ENCODE results near the gene SERPINA4.
"Not testable (repeated sequence)": the region's sequence is repeated elsewhere in the genome, so short reads cannot be mapped to it uniquely, and the experiment has no call there.

The SERPINA4 gene

DNA sequence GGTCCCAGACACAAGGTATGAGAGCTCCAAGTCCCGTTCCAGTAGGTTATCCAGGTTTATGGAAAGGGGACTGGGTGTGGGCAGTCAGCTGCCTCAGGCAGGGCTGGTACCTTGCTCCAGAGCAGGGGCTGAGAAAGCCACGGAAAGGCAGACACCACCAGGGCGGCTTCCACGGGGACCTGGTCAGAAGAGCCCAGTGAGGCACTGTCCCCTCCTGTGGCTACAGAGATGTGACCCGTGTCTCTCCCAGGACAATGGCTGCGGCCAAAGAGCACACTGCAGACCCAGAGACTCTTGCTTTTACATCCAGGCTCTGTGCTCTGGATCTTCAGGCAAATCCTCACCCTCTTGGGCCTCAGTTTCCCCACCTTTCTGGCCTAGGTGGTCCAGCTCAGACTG is 8.8 kb downstream of the SERPINA4 start:
- DNase-seq: no peak

GRCh38 chr14:94570440-94570839 is 9.2 kb downstream of the SERPINA4 start:
- no peak for DNase-seq

GRCh38 chr14:94571395-94571794 is 10.2 kb downstream of the SERPINA4 start:
- no peak for DNase-seq

DNA sequence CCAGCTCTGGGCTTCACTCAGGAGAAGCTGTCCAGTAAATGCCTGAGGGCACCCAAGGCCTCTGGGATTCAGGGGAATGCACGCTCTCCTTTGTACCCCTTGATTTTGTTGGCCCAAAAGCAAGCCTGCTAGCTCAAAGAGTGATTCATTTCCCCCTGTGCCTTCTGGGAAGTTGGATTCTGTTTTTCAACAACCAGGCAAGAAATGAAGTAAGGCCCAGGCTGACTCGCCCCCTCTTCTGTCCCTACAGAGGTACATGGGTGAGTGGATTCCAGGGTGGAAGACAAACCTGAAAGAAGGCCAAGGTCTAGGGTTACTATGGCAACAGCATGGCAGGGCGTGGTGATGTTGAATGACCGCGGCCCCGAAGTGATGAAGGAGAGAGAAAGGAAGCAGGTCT is 10.7 kb downstream of the SERPINA4 start:
- no peak for DNase-seq

GRCh38 chr14:94572637-94573303 is 11.5 kb downstream of the SERPINA4 start:
- no peak for DNase-seq

DNA sequence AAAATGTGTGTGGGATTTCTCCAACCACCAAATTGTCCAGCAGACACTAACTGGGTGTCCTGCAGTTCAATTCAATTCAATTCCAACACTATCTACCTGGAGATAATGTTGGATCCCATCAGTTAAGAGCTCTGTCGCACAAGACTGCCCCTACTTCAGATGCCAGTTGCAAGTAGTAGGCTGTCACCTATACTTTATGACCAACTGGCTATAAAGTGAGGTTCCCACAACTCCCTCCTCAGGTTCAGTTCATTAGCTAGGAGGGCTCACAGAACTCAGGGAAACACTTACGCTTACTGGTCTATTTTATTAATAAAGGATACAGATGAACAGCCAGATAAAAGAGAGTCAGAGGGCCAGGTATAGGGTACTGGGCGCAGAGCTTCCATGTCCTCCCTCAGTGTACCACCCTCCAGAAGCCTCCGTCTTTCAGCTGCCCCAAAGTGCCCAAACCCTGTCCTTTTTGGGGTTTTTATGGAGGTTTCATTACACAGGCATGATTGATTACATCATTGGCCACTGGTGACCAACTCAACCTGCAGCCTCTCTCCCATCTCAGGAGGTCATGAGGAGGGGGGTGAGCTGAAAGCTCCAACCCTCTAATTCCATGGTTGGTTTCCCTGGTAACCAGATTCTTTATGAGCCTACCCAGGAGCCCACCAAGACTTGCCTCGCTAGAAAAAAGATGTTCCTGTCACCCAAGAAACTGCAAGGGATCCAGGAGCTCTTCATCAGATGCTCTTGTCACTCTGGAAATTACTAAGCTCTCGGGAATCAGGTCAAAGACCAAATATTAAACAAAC is 12.4 kb downstream of the SERPINA4 start:
- DNase-seq: no peak

- no peak for DNase-seq
Measured at GRCh38 chr14:94574336-94574735, 13.1 kb downstream of the SERPINA4 start.

DNA sequence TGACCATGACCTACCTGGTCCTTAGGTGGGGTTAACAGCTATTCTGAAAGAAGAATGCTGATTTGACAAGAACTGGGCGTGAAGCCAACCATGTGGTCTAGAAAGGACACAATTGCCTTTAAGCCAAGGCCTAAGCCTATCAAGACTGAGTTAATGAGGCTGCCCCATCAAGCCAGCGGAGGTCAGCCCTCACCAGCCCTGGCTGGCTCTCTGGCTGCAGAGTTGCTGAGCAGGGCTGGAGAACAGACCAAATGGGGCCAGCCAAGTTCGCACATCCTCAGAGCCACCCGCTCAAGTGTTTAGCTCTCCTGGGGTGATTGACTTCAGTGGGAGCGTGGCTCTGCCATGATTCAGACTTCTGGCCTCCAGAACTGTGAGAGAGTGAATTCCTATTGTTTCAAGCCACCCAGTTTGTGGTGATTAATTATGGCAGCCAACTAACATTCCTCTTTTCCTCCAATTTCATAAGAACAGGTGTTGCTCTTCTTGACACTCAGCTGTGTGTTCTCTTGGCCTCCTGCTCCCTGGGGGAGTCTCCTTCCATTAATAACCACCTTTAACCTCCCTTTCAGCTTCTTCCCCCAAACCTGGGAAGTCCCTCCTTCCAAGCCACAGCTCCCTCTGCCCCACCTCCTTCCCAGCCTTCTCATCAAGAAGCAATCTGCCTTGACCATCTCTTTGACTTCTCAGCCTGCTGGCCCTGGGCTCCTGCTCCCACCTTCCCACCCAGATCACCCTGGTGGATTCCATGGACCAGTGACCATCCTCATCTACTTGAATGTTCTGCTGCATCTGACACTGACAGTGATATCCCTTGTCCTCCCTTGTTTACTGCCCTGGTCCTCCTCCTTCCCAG is 14.7 kb downstream of the SERPINA4 start:
- DNase-seq: no peak

DNA sequence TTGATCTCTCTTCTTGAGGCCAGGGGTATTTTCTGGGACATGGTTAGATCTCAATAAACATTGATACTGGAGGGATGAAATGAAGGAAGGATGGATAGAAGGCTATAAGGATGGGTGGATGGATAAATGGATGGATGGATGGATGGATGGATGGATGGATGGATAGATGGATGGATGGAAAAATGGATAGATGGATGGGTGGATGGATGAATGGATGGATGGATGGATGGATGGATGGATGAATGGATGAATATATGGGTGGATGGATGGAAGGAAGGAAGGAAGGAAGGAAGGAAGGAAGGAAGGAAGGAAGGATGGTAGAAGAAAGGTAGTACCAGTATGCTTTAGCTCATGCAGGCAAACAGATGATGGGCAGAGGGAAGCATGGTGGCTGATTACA is 16.2 kb downstream of the SERPINA4 start:
- DNase-seq: not testable (repeated sequence)

DNA sequence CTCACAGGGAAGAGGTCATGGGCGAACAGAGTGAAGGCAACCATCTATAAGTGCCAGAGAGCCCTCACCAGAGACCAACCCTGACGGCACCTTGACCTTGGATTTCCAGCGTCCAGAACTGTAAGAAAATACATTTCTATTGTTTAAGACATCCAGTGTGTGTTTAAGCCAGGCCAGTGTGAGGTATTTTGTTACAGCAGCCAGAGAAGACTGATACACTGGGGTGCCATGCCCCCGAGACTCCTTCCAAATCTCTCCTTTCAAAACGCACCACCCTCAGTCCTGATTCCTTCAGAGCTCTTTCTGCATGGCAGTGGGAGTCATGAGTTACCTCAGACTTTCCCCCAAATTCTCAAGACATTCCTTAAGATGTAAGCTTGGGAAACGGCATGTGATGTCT is 17.5 kb downstream of the SERPINA4 start:
- no peak for DNase-seq

DNA sequence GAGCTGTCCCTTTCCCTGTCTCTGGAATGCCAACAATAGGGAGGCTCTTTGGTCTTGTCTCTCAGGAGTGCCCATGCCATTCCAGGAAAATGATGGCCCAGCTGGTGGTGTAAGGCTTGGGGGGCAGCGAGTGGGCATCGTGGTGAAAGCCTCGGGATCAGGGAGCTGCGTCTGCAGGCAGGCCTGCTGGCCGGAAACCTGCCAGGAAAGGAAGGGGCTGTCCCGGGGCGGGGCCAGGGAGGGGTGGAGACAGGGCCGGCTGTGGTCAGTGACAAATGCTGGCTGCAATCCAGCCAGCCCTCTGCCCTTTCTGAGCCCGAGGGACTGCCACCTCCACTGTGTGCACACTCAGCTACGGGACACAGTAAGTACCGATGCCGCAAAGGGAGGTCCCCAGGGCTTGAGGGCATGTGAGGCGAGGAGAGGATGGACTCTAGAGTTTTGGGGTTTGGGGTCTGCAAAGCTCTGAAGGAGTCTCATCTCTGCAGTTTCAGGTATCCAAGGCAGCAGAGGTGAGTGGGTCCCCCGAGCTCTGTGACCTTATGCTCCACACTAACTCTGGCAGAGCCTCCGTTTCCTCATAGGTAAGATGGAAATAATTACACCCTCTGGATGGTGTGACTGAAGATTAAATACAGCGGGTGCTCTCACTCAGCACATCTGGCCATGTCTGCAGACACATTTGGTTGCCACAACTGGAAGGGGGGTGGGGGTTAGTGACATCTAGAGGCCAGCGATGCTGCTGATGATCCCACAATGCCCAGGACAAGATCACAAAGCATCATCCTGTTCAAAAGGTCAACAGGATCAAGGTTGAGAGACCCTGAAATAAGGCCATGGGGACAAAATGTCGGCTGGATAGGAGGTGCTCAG is 20.1 kb downstream of the SERPINA4 start, which contains the start of gene SERPINA5:
TSS of gene SERPINA5 (plus strand) at position 300 of the 873 bp plus-strand sequence. CDS start 5,937 bp downstream, outside the sequence.
- no peak for DNase-seq

DNA sequence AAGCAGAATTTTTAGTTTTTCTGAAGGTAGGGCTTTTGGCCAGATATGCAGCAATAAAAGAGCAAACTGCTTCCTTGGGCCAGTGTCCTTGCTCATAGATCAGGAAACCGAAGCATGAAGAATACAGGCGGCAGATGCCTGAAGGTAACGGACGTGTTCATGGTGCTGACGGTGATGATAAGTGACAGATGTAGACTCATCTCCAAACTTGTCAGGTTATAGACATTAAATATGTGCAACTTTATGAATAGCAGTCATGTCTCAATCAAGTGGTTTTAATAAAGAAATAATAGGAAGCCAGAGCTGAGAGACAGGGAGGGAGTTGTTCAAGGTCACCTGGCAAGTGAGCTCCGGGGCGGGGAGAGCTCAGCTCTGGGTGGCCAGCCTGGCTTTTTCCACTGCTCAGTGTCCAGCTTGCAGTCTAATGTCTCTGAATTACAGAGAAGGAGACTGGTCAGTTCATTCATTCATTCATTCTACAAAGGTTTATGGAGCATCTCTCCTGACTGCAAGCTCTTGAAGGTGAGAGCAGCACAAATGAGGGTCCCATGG is 21.0 kb downstream of the SERPINA4 start:
- DNase-seq: no peak

GRCh38 chr14:94582851-94583250 is 21.6 kb downstream of the SERPINA4 start:
- DNase-seq: no peak

DNA sequence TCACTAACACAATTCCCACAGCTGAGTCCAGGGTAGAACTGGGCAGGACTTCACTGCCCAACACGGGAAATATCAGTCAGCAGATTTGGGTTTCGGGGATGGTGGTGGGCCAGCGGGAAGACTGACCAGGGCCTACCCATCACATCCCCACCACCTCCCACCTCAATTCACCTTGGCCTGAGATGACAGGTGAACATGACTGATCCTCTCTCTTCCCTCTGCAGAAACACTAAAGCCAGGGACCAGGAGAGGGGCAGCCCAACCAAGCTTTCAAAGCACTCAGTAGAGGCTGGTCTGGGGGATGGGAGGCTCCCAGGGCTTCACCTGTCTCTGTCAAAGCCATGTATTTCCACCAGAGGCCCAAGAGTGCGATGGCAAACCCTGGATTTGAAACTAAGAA is 22.3 kb downstream of the SERPINA4 start:
- DNase-seq: no peak

DNA sequence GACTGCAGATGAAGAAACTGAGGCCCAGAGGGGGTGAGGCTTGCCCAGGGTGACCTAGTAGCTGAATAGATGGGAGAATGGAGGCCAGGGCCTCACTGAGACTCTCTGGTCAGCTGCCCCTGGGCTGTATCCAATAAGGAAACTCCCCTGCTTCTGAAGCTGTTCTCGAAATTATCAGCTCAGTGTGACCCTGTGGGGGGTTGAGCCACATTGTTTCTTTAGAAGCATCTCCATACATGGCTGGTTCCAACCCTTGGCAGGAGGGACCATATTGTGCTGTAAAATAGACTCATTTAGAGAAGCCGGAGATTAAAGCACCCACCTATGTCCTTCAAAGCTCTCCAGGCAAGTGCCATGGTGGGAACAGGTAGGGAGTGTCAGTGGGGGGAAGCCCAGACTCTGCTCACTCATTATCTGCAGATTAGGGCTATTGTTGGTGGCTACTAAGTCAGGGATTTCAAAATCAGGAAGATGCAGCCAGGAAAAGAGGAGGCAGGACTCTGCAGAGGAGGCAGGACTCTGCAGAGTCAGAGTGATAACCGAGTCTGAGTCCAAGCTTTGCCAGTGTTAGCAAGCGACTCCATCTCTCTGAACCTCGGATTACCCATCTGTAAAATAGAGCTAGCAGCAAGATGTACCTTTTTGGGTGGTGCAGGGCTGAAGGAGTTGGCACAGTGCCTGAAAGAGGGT is 23.5 kb downstream of the SERPINA4 start:
- no peak for DNase-seq

- DNase-seq: no peak
Measured at GRCh38 chr14:94586635-94587034, 25.4 kb downstream of the SERPINA4 start.

DNA sequence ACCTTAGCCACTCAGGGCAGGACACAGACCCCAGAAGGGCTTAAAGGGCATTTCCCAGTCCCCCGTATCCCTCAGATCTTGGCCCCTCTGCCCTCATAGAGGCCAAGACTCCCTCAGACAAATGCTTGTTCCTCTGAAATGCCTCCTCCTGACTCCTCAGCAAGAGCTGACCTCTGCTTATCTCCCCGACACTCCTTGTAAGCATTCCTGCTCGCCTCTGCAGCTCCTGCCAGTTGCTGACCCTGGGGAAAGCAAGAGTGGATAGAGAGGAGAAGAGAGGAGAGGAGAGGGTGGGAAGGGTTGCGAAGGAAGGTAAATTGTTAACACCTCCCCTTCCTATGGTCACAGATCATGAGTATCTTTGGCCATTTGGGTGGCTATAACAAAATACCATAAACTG is 27.1 kb downstream of the SERPINA4 start:
- DNase-seq: no peak

- DNase-seq: no peak
Measured at GRCh38 chr14:94591073-94591472, 29.8 kb downstream of the SERPINA4 start.

DNA sequence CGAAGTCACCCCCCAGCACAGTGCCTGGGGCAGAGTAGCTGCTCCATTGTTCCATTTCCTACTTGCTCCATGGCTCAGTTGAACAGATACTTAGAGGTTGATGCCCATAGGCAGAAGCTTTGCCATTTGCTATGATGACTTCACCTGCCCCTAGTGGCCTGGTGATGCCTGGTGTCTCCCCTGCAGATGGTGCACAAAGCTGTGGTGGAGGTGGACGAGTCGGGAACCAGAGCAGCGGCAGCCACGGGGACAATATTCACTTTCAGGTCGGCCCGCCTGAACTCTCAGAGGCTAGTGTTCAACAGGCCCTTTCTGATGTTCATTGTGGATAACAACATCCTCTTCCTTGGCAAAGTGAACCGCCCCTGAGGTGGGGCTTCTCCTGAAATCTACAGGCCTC is 30.6 kb downstream of the SERPINA4 start:
- no peak for DNase-seq

GRCh38 chr14:94592457-94592856 is 31.2 kb downstream of the SERPINA4 start:
- DNase-seq: no peak

DNA sequence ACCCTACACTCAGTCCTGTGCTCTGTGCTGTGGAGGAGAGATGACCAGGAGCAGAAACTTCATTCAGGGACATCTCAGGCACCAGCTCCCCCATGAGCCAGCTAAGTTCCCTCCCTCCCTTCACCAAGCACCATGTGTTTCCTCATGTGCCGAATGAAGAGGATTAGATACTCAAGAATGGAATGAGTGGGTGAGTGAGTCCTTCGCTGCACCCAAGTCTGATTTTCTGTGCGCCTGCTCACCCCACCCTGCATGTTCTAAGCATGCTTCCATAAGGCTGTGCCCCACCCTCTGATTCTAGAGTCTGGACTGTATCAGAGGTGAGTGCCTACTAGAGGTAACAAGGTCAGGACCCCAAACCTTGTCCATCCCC is 32.1 kb downstream of the SERPINA4 start:
- DNase-seq: no peak
